ENCODE measurements around the gene MYBBP1A. TPM values are rescaled to one million over a fixed set of nuclear protein-coding genes. Genes with fewer than 3 reads are reported as not detected.

MYBBP1A gene
- total and polyA plus RNA-seq, 2 of the 13 experiments (the other 11 are each of a cell fraction or from before 2014, with no cell fraction given): 18.6 to 54.8 TPM

- TF ChIP-seq THYN1 (CRISPR knock-in tag; IDR thresholded peaks at IDR 0.05; ENCODE audit: borderline replicate concordance, low read depth) (no peak), SATB2 (CRISPR knock-in tag; IDR thresholded peaks at IDR 0.05) (no peak), ZNF792 (CRISPR knock-in tag; IDR thresholded peaks at IDR 0.05) (no peak), ZSCAN20 (CRISPR knock-in tag; IDR thresholded peaks at IDR 0.05; ENCODE audit: borderline replicate concordance) (no peak), ZNF230 (CRISPR knock-in tag; IDR thresholded peaks at IDR 0.05) (no peak), TBX2 (CRISPR knock-in tag; IDR thresholded peaks at IDR 0.05; ENCODE audit: borderline replicate concordance) (peak; percentile 41; the same call in 1 of the 2 replicates), ZNF264 (CRISPR knock-in tag; IDR thresholded peaks at IDR 0.05) (no peak; the same call in 1 of the 2 replicates), ZFP82 (CRISPR knock-in tag; IDR thresholded peaks at IDR 0.05; ENCODE audit: borderline replicate concordance) (no peak), STAT5B (CRISPR knock-in tag; IDR thresholded peaks at IDR 0.05) (no peak), ZNF775 (CRISPR knock-in tag; IDR thresholded peaks at IDR 0.05; ENCODE audit: borderline replicate concordance) (no peak), REPIN1 (CRISPR knock-in tag; IDR thresholded peaks at IDR 0.05; ENCODE audit: borderline replicate concordance, low read depth) (peak; percentile 38; the same call in 1 of the 2 replicates), PAWR (CRISPR knock-in tag; IDR thresholded peaks at IDR 0.05; ENCODE audit: borderline replicate concordance) (no peak), ZNF143 (CRISPR knock-in tag; IDR thresholded peaks at IDR 0.05) (no peak), GATAD2A (CRISPR knock-in tag; IDR thresholded peaks at IDR 0.05) (peak; percentile 55), ZNF44 (CRISPR knock-in tag; IDR thresholded peaks at IDR 0.05) (no peak), ZNF614 (CRISPR knock-in tag; IDR thresholded peaks at IDR 0.05; ENCODE audit: borderline replicate concordance) (peak; percentile 59; the same call in 1 of the 2 replicates), ZNF772 (CRISPR knock-in tag; IDR thresholded peaks at IDR 0.05) (0 out of 2 replicates have a peak, but pooled peaks have one; percentile 41), ZNF570 (CRISPR knock-in tag; IDR thresholded peaks at IDR 0.05; ENCODE audit: borderline replicate concordance) (no peak), TBX3 (IDR thresholded peaks at IDR 0.05; ENCODE audit: borderline replicate concordance) (no peak), ZNF770 (CRISPR knock-in tag; IDR thresholded peaks at IDR 0.05) (no peak), ZBTB42 (CRISPR knock-in tag; IDR thresholded peaks at IDR 0.05) (no peak), SMC3 (IDR thresholded peaks at IDR 0.05; ENCODE audit: low read length) (peak; percentile 55)
- TF ChIP-seq, protein P1, sequence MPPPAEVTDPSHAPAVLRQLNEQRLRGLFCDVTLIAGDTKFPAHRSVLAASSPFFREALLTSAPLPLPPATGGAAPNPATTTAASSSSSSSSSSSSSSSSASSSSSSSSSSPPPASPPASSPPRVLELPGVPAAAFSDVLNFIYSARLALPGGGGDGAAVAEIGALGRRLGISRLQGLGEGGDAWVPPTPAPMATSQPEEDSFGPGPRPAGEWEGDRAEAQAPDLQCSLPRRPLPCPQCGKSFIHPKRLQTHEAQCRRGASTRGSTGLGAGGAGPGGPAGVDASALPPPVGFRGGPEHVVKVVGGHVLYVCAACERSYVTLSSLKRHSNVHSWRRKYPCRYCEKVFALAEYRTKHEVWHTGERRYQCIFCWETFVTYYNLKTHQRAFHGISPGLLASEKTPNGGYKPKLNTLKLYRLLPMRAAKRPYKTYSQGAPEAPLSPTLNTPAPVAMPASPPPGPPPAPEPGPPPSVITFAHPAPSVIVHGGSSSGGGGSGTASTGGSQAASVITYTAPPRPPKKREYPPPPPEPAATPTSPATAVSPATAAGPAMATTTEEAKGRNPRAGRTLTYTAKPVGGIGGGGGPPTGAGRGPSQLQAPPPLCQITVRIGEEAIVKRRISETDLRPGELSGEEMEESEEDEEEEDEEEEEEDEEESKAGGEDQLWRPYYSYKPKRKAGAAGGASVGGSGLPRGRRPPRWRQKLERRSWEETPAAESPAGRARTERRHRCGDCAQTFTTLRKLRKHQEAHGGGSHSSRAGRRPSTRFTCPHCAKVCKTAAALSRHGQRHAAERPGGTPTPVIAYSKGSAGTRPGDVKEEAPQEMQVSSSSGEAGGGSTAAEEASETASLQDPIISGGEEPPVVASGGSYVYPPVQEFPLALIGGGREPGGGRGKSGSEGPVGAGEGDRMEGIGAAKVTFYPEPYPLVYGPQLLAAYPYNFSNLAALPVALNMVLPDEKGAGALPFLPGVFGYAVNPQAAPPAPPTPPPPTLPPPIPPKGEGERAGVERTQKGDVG (CRISPR knock-in tag; IDR thresholded peaks at IDR 0.05; ENCODE audit: borderline replicate concordance): no peak
These were observed 10.3 kb upstream of the MYBBP1A start (continued) for GRCh38 chr17:4565209-4566141.
